ENCODE results near the gene ETV4. TPM values are rescaled to one million over a fixed set of nuclear protein-coding genes. Genes with fewer than 3 reads are reported as not detected.

Gene ETV4
- total and polyA plus RNA-seq, 3 donors from 2014 or later = 1.4 to 2.2 (median 1.6) TPM

- 55 to 56% methylated on average over 15 of the region's 15 CpGs for WGBS, 2 donors
Measured at GRCh38 chr17:43563600-43564594, 17.8 kb upstream of the ETV4 start.

GRCh38 chr17:43562679-43563599, 16.8 kb upstream of the ETV4 start:
- Histone ChIP-seq H3K27me3 (no peaks in the 10 kb centered on the region), H3K36me3 (ENCODE audit: low read depth, missing control alignments) (no peaks in the 10 kb centered on the region), H3K27ac (no peak overlapping the region), H3K9me3 (no peaks in the 10 kb centered on the region), H3K4me3 (no peak overlapping the region), H3K4me1 (no peaks in the 10 kb centered on the region)
- intact Hi-C loops (cut with DNase I; ENCODE audit: low total_unique reads) = no loop called here
- WGBS, 2 donors = 18 to 21% methylated on average over 19 of the region's 19 CpGs
- TF ChIP-seq POLR2A (IDR thresholded peaks at IDR 0.05) (no peak), CTCF (IDR thresholded peaks at IDR 0.05) (no peak)
- no peak for DNase-seq

More at GRCh38 chr17:43563600-43564594, 17.8 kb upstream of the ETV4 start:
- Histone ChIP-seq H3K4me3 (no peak overlapping the region), H3K27ac (no peak overlapping the region), H3K4me1 (no peaks in the 10 kb centered on the region), H3K36me3 (ENCODE audit: low read depth, missing control alignments) (no peaks in the 10 kb centered on the region), H3K9me3 (no peaks in the 10 kb centered on the region), H3K27me3 (no peaks in the 10 kb centered on the region)
- TF ChIP-seq CTCF (IDR thresholded peaks at IDR 0.05) (no peak), POLR2A (IDR thresholded peaks at IDR 0.05) (no peak)
- no peak for DNase-seq
- intact Hi-C loops (cut with DNase I; ENCODE audit: low total_unique reads) = no loop called here

GRCh38 chr17:43560461-43561427, 14.6 kb upstream of the ETV4 start:
- 89 to 94% methylated on average over 7 of the region's 7 CpGs for WGBS, 2 donors
- intact Hi-C loops (cut with DNase I; ENCODE audit: low total_unique reads) = no loop called here
- TF ChIP-seq CTCF (IDR thresholded peaks at IDR 0.05) (no peak), POLR2A (IDR thresholded peaks at IDR 0.05) (no peak)

GRCh38 chr17:43559161-43559816, 13.1 kb upstream of the ETV4 start:
- TF ChIP-seq POLR2A (IDR thresholded peaks at IDR 0.05) (no peak), CTCF (IDR thresholded peaks at IDR 0.05) (no peak)
- WGBS, 2 donors = 51 to 74% methylated on average over 5 to 7 of the region's 7 CpGs
- H3K9me3 ChIP-seq = no peaks in the 10 kb centered on the region
- no peak overlapping the region for H3K27ac ChIP-seq
- intact Hi-C loops (cut with DNase I; ENCODE audit: low total_unique reads) = no loop called here
- H3K4me3 ChIP-seq = no peak overlapping the region
- DNase-seq = no peak
- no peaks in the 10 kb centered on the region for H3K36me3 ChIP-seq (ENCODE audit: low read depth, missing control alignments)
- no peaks in the 10 kb centered on the region for H3K4me1 ChIP-seq
- no peaks in the 10 kb centered on the region for H3K27me3 ChIP-seq

More at GRCh38 chr17:43560461-43561427, 14.6 kb upstream of the ETV4 start:
- Histone ChIP-seq H3K27me3 (no peaks in the 10 kb centered on the region), H3K27ac (no peak overlapping the region), H3K4me1 (no peaks in the 10 kb centered on the region), H3K4me3 (no peak overlapping the region), H3K36me3 (ENCODE audit: low read depth, missing control alignments) (no peaks in the 10 kb centered on the region), H3K9me3 (no peaks in the 10 kb centered on the region)
- no peak for DNase-seq

Data from testis (tissue), 3 donors.